Activated naive CD4-positive, alpha-beta T cell treated with anti-CD3 and anti-CD28 coated beads for 36 hours (primary cell): ENCODE measurements around the gene TMPRSS13. TPM values are rescaled to one million over a fixed set of nuclear protein-coding genes. Genes with fewer than 3 reads are reported as not detected.
"Not testable (repeated sequence)": the region's sequence is repeated elsewhere in the genome, so short reads cannot be mapped to it uniquely, and the experiment has no call there.

Experiments
- CTCF ChIA-PET: fragments of 350-600 bp; sonication (Branson Sonifier 250); formaldehyde crosslinking; loops from one replicate; lab custom pipeline; 2021; ENCODE audit warnings: antibody characterized with exemption; lab: Charles Lee
- DNase-seq: peaks from one replicate; pipeline ENCODE4 v3.0.0-alpha.2; 2020
- H3K27ac Mint-ChIP-seq: one replicate; pipeline ENCODE4 v1.8.0; 2021; ENCODE audit warnings: mild to moderate bottlenecking, mixed read lengths
- H3K27me3 Mint-ChIP-seq: one replicate; pipeline ENCODE4 v1.8.0; 2021; ENCODE audit warnings: low read depth, mixed read lengths
- H3K36me3 Mint-ChIP-seq: one replicate; pipeline ENCODE4 v1.8.0; 2021; ENCODE audit warnings: low read depth, mixed read lengths
- H3K4me1 Mint-ChIP-seq: one replicate; pipeline ENCODE4 v1.8.0; 2021; ENCODE audit warnings: low read depth, mixed read lengths
- H3K4me3 Mint-ChIP-seq: one replicate; pipeline ENCODE4 v1.8.0; 2021; ENCODE audit warnings: mild to moderate bottlenecking, moderate library complexity, mixed read lengths
- H3K9me3 Mint-ChIP-seq: one replicate; pipeline ENCODE4 v1.8.0; 2021; ENCODE audit warnings: mixed read lengths
- intact Hi-C: fragments of 100-400 bp; cut with micrococcal nuclease; formaldehyde crosslinking; loops from one replicate; pipeline ENCODE4 v1.15.1; 2023
- total RNA-seq, 2 experiments: library from RNA; stranded (reverse); gene quantifications; one replicate each; pipeline ENCODE4 v1.2.3, GENCODE V29; 2021

Gene TMPRSS13
- total RNA-seq, 2 experiments from 2014 or later, result 0.15 to 0.21 TPM

DNA sequence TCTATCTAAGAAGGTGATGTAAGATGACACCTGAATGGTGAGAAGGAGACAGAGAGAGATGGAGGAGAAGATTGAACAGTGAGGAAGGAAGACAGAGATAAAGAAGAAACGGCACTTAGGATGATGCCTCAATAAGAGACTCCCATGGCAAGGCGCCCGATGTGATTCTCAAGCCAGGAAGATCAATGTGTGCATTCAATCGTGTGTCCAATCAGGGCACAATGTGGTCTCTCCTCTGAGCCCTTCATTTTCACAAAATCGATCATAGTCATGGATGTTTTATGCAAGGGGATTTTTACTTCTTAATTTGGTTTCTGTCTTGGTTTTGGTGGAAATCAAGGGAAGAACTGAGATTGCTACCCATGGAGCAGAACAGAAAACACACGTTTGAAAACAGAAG, 19.9 kb upstream of the TMPRSS13 start:
- DNase-seq, result no peak
- Mint-ChIP-seq H3K9me3 (no peaks in the 10 kb centered on the region), H3K4me3 (no peak overlapping the region), H3K27me3 (no peaks in the 10 kb centered on the region), H3K4me1 (peaks cover 87% of the 10 kb centered on the region), H3K27ac (no peak overlapping the region), H3K36me3 (no peaks in the 10 kb centered on the region)
- CTCF ChIA-PET, result interaction anchor here (0.8 to 11.8 kb wide), 8 partner anchors 38 to 223 kb away, joined by 3 to 230 read pairs (median 20); partner anchors contain the start of genes FXYD2 and IL10RA
- intact Hi-C loops, result loop anchor here (5.0 to 10.0 kb wide), 2 partner anchors 226 to 522 kb away; partner anchors contain the start of gene SCN2B

DNA sequence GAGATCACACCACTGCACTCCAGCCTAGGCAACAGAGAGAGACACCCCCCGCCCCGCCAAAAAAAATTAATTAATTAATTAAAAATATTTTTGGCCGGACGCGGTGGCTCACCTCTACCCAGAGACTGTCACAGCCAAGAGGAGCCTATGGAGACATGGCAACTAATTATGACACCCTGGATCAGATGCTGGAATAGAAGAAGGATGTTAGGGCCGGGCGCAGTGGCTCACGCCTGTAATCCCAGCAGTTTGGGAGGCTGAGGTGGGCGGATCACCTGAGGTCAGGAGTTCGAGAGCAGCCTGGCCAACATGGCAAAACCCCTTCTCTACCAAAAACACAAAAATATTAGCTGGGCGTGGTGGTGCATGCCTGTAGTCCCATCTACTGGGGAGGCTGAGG, 19.3 kb upstream of the TMPRSS13 start:
- intact Hi-C loops, result loop anchor here (5.0 to 10.0 kb wide), 2 partner anchors 226 to 521 kb away; partner anchors contain the start of gene SCN2B
- H3K36me3 Mint-ChIP-seq, H3K9me3 Mint-ChIP-seq, H3K4me3 Mint-ChIP-seq, H3K27ac Mint-ChIP-seq, DNase-seq, H3K27me3 Mint-ChIP-seq: not testable (repeated sequence)
- CTCF ChIA-PET, result interaction anchor here (0.6 to 11.8 kb wide), 15 partner anchors 12 to 141 kb away, joined by 5 to 230 read pairs (median 26); partner anchors contain the start of genes FXYD2 and IL10RA
- H3K4me1 Mint-ChIP-seq, result peaks cover 83% of the 10 kb centered on the region

DNA sequence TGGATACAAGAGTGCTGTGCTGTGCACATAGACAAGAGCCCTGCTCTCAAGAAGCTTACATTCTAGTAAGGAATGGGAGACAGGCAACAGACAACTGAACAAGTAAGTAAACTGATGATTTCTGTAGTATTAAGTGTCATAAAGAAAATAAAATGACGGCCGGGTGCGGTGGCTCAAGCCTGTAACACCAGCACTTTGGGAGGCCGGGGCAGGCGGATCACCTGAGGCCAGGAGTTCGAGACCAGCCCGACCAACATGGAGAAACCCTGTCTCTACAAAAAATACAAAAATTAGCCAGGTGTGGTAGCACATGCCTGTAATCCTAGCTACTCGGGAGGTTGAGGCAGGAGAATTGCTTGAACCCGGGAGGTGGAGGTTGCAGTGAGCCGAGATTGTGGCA, 18.5 kb upstream of the TMPRSS13 start:
- not testable (repeated sequence) for H3K36me3 Mint-ChIP-seq, DNase-seq, H3K27me3 Mint-ChIP-seq, H3K27ac Mint-ChIP-seq, H3K4me3 Mint-ChIP-seq, H3K9me3 Mint-ChIP-seq
- intact Hi-C loops, result loop anchor here (1.0 to 10.0 kb wide), 5 partner anchors 15 to 520 kb away; partner anchors contain the start of gene SCN2B
- peaks cover 75% of the 10 kb centered on the region for H3K4me1 Mint-ChIP-seq
- CTCF ChIA-PET, result interaction anchor here (0.6 to 11.8 kb wide), 40 partner anchors 12 to 523 kb away, joined by 3 to 230 read pairs (median 8); partner anchors contain the start of genes FXYD2, IL10RA and TMPRSS13

DNA sequence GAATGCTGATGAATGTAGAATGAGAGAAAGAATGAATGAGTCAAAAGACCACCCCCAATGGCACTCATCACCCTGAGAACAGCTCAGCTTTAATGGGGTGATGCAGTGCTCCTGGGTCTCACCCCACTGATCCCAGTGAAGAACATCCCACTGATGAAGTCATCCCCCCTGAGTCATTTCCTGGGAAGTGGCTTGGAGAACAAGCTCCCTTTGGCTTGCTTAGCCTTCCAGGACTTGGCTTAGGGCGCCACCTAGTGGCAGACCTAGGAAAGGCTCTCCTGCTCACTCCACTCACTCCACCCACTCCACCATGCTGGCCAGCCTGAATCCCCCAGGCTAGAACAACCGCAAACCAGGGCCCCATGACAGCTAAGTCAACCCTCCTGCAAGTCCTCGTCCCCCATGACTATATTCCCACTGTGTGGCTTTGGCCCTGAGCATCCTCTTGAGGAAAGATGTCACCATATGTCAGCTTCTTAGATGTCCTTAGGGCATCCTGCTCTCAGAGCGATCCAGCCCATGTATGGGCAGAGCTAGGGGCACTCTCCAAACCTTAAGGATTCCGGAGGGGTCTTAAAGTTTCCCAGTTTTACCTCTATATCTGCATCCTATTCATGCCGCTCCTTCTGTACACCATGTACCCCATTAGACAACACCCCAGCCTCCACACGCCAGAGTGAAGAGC, 17.8 kb upstream of the TMPRSS13 start:
- DNase-seq, result peak; percentile 91
- Mint-ChIP-seq H3K4me3 (no peak overlapping the region), H3K9me3 (peaks cover 3% of the 10 kb centered on the region), H3K27ac (no peak overlapping the region), H3K36me3 (no peaks in the 10 kb centered on the region), H3K27me3 (no peaks in the 10 kb centered on the region), H3K4me1 (peaks cover 68% of the 10 kb centered on the region)
- CTCF ChIA-PET, result interaction anchor here (0.6 to 11.8 kb wide), 58 partner anchors 11 to 521 kb away, joined by 3 to 230 read pairs (median 6); partner anchors contain the start of genes FXYD2, IL10RA and TMPRSS13
- intact Hi-C loops, result loop anchor here (1.0 to 10.0 kb wide), 6 partner anchors 15 to 520 kb away; partner anchors contain the start of gene SCN2B

DNA sequence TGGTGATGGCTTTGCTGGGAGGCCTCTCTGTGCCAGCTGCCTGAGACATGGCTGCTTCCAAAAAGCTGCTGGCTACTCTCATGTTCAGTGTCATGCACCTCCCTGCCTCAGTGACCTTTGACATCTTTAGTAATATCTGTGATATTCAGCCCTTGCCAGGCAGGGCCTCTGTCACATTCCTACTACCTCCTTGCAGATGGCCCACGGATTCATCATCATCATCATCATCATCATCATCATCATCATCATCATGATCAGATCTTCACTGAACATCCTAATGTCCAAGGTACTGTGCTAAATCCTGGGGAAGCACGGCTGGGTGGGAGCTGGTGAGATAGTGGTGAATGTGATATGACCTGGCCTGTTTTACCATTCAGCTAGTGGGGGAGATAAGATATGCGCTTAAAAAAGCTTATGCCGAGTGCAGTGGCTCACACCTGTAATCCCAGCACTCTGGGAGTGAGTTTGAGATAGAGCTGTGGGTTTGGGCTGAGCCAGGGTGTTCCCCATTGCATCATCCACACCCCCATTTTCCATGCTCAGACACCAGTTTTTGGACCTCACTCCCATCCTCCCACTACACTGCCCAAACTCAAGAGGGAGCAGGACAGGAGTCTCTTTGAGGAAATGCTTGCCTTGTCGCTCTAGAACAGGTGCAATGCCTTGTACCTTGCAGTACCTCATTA, 17.1 kb upstream of the TMPRSS13 start:
- Mint-ChIP-seq H3K9me3 (peaks cover 3% of the 10 kb centered on the region), H3K27me3 (no peaks in the 10 kb centered on the region), H3K36me3 (no peaks in the 10 kb centered on the region), H3K4me3 (no peak overlapping the region), H3K27ac (no peak overlapping the region), H3K4me1 (peaks cover 61% of the 10 kb centered on the region)
- intact Hi-C loops, result loop anchor here (1.0 to 10.0 kb wide), 4 partner anchors 37 to 519 kb away; partner anchors contain the start of gene SCN2B
- CTCF ChIA-PET, result interaction anchor here (0.6 to 11.8 kb wide), 53 partner anchors 10 to 520 kb away, joined by 3 to 230 read pairs (median 7); partner anchors contain the start of genes FXYD2, IL10RA and TMPRSS13
- peak; percentile 34 for DNase-seq

DNA sequence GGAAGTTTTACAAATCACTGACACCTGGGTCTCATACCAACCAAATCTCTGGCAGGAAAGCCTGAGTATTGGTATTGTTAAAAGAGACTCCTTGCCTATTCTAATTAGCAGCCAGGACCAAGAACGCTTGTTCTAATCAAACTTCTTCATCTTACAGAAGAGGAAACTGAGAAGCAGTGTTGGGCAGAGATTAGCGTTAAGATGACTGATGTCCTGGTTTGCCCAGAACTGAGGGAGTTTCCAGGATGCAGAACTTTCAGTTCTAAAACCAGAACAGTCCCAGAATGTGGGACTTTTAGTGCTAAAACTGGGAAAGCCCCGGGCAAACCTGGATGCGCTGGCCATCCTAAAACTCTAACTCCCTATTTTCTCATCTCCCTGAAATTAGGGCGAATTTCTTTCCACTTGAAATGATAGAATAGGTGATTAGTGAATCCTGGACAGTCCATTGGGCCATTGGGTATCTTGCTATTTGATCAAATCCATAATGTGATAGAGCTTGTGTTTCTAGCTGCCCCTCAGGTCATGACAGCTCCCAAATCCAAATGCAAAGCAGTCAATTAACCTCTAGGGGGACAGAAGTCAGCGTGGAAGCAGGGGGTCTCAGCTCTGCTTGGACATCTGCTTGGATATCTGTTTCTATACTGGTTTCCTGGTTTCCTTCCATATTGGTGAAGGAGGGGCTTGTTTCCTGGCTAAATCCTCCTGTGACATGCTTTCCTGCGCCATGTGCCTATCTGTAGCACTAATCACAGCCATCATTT, 16.0 kb upstream of the TMPRSS13 start:
- H3K9me3 Mint-ChIP-seq, result peaks cover 3% of the 10 kb centered on the region
- CTCF ChIA-PET, result interaction anchor here (1.0 to 11.8 kb wide), 14 partner anchors 9 to 138 kb away, joined by 3 to 230 read pairs (median 38); partner anchors contain the start of genes FXYD2, IL10RA and TMPRSS13
- DNase-seq, result no peak
- no peaks in the 10 kb centered on the region for H3K36me3 Mint-ChIP-seq
- intact Hi-C loops, result loop anchor here (5.0 to 10.0 kb wide), 2 partner anchors 230 to 518 kb away; partner anchors contain the start of gene SCN2B
- H3K4me1 Mint-ChIP-seq, result peaks cover 50% of the 10 kb centered on the region
- H3K27me3 Mint-ChIP-seq, result no peaks in the 10 kb centered on the region
- H3K27ac Mint-ChIP-seq, result peak overlapping the region; percentile 3
- H3K4me3 Mint-ChIP-seq, result no peak overlapping the region

DNA sequence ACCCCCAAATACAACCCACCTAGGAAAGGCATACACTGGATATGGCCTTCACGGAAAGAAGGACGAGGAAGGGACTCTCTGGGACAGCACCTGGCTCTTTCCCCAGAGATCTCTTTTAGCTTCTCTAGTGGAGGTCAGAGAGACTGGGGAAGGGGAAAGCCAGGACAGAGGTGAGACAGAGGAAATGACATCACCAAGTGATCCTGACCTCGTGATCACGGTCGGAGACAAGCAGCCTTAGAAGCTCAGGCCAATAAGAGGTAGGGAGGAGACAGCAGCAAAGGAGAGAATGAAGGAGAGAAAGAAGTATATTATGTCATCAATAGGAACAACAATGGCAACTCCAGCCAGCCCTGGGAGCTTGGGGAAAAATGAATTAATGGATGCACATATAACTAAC, 15.4 kb upstream of the TMPRSS13 start:
- intact Hi-C loops, result loop anchor here (10.0 kb wide), 1 partner anchor 230 kb away; the partner anchor contains the start of gene SCN2B
- H3K9me3 Mint-ChIP-seq, result peaks cover 3% of the 10 kb centered on the region
- CTCF ChIA-PET, result interaction anchor here (1.0 to 11.8 kb wide), 8 partner anchors 9 to 137 kb away, joined by 3 to 230 read pairs (median 58); partner anchors contain the start of genes FXYD2 and TMPRSS13
- H3K36me3 Mint-ChIP-seq, result no peaks in the 10 kb centered on the region
- peak overlapping the region; percentile 3 for H3K27ac Mint-ChIP-seq
- H3K27me3 Mint-ChIP-seq, result no peaks in the 10 kb centered on the region
- DNase-seq, result peak; percentile 48
- H3K4me1 Mint-ChIP-seq, result peaks cover 47% of the 10 kb centered on the region
- no peak overlapping the region for H3K4me3 Mint-ChIP-seq

DNA sequence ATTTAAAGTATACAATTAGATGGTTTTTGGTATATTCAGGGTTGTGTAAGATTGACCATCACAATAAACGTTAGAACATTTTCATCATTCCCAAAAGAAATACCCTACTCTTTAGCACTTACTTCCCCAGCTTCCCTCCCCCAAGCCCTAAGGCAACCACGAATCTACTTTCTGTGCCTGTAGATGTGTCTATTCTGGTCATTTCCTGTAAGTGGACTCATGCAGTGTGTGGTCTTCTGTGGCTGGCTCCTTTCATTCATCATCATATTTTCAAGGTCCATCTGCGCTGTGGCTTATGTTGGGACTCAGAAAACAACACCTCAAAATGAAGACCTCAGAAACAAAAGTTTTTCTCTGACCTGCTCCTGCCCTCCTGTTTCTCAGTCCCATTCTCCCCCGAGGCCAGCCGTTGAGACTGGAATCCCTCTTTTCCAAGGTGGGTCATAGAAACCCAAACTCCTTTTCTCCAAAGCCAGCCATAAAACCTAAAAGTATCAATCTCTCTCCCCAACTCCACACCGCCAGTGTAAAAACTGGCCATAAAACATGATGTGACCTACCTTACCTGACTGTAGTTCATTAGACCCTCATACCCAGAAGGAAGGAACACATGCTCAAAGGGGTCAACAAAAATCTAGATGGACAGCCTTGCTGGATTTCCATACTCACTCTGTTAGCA, 12.9 kb upstream of the TMPRSS13 start:
- CTCF ChIA-PET, result interaction anchor here (0.8 to 11.8 kb wide), 5 partner anchors 98 to 134 kb away, joined by 3 to 230 read pairs (median 6); no protein-coding TSS in a partner anchor
- DNase-seq, result no peak
- H3K27me3 Mint-ChIP-seq, result no peaks in the 10 kb centered on the region
- H3K9me3 Mint-ChIP-seq, result peaks cover 3% of the 10 kb centered on the region
- no peak overlapping the region for H3K4me3 Mint-ChIP-seq
- intact Hi-C loops, result loop anchor here (10.0 kb wide), 1 partner anchor 233 kb away; the partner anchor contains the start of gene SCN2B
- no peak overlapping the region for H3K27ac Mint-ChIP-seq
- H3K4me1 Mint-ChIP-seq, result peaks cover 27% of the 10 kb centered on the region
- H3K36me3 Mint-ChIP-seq, result no peaks in the 10 kb centered on the region

DNA sequence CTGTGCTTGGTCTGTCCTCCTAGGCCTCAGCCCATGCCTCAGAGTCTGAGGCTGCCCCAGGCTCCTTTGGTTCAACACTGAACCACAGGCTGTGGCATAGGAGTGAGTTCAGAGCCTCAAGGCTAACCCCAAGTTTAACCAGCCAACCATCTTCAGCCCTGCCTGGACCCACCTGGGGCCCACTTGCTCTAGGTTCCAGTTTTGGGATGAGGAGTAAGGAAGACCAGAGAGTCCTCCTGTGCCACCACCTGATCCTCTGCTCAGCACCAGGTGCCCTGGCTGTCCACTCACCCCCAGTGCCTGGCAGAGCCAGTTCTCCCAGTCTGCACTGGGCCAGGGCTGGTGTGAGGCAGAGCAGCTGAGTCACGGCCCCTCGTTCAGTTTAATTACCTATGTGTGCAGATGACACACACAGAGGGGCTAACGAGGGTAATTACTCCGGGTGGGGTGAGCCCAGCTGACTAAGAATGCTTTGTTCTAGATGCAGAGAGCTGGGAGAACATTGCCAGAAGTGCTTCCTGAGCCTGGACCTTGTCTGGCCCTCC, 12.0 kb upstream of the TMPRSS13 start:
- Mint-ChIP-seq H3K36me3 (no peaks in the 10 kb centered on the region), H3K4me3 (no peak overlapping the region), H3K4me1 (peaks cover 21% of the 10 kb centered on the region), H3K9me3 (peaks cover 3% of the 10 kb centered on the region), H3K27ac (no peak overlapping the region), H3K27me3 (no peaks in the 10 kb centered on the region)
- intact Hi-C loops, result loop anchor here (10.0 kb wide), 1 partner anchor 234 kb away; the partner anchor contains the start of gene SCN2B
- CTCF ChIA-PET, result no interaction called here
- DNase-seq, result no peak

DNA sequence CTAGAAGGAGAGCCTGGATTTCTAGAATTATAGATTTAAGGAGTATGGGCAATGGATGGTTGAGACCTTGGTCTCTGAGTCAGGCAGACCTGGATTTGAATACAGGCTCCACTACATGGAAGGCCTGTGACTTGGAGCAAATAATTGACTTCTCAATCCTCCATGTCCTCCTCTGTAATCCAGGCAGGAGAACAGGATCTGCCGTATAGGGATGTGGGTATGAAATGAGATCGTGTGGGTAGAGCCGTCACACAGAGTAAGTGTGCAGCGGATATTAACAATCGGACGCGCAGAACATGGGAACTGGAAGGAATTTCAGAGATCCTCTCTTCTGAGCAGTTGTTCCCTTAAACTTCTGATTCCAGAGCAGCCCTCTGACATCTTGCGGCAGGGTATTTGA, 11.5 kb upstream of the TMPRSS13 start:
- peaks cover 3% of the 10 kb centered on the region for H3K9me3 Mint-ChIP-seq
- no peaks in the 10 kb centered on the region for H3K36me3 Mint-ChIP-seq
- intact Hi-C loops, result loop anchor here (10.0 kb wide), 1 partner anchor 234 kb away; the partner anchor contains the start of gene SCN2B
- no peak overlapping the region for H3K27ac Mint-ChIP-seq
- H3K4me3 Mint-ChIP-seq, result no peak overlapping the region
- CTCF ChIA-PET, result interaction anchor here (1.6 kb wide), 1 partner anchor 124 kb away, joined by 6 read pairs; no protein-coding TSS in a partner anchor
- no peaks in the 10 kb centered on the region for H3K27me3 Mint-ChIP-seq
- H3K4me1 Mint-ChIP-seq, result peaks cover 16% of the 10 kb centered on the region
- DNase-seq, result no peak
